ENCODE measurements around the gene SLC22A3. TPM values are rescaled to one million over a fixed set of nuclear protein-coding genes. Genes with fewer than 3 reads are reported as not detected.
"Not testable (repeated sequence)": the region's sequence is repeated elsewhere in the genome, so short reads cannot be mapped to it uniquely, and the experiment has no call there.

Gene SLC22A3
- total and polyA plus RNA-seq, 5 experiments from 2014 or later = not detected

DNA sequence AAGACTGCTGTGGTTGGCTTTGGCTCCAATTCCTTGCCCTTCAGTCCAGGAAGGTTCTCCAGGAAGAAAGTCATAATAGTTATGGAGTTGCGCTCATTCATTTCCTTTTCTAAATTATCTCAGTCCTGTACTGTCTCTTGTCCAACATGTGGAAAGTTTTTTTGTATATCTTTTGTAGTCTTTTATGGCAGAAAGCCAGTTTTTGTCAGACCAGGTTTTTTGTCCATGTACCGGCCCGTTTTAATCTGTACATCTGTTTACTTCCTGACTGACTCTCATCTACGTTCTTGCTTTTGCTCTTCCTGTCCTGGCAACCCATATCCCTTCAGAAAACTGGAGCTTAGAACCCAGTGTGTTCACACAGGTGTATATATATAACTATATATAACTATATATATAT, 127.9 kb downstream of the SLC22A3 start:
- H3K27ac Mint-ChIP-seq, POLR2A ChIA-PET, DNase-seq, H3K4me1 Mint-ChIP-seq, H3K27me3 Mint-ChIP-seq, ATAC-seq, H3K4me3 Mint-ChIP-seq: not testable (repeated sequence)
- peaks cover 0 to 16% (median 9%) of the 10 kb centered on the region in 9 donors for H3K9me3 Mint-ChIP-seq
- H3K36me3 Mint-ChIP-seq = peaks cover 4 to 15% (median 10%) of the 10 kb centered on the region in 3 donors

- peaks cover 10 to 24% (median 20%) of the 10 kb centered on the region in 3 donors for H3K36me3 Mint-ChIP-seq
- ATAC-seq, H3K27ac Mint-ChIP-seq, H3K4me3 Mint-ChIP-seq, DNase-seq, H3K27me3 Mint-ChIP-seq, H3K4me1 Mint-ChIP-seq: not testable (repeated sequence)
- POLR2A ChIA-PET = interaction anchor here (0.5 kb wide), 1 partner anchor 15 kb away, joined by 4 read pairs; no protein-coding TSS in a partner anchor
- H3K9me3 Mint-ChIP-seq = peaks cover 0 to 26% (median 14%) of the 10 kb centered on the region in 9 donors
These were observed 128.9 kb downstream of the SLC22A3 start for GRCh38 chr6:160477072-160477471.

DNA sequence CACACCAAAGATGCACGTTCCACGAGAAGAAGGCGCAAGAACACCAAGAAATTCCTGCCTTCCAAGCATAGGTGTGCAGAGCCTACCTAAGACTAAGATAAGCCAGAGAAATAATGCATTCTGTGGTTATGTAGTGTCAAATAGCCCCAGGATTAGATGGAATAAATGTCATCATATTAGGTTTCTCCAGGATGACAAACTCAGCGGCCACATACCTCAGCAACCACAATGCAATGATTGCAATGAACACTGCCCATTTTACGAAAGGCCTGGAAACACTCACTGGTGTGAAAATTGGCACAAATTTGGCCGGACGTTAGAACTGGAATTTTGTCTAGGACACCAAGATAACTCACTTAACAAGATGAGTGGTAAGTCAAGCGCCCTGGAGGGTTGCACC, 129.7 kb downstream of the SLC22A3 start:
- DNase-seq (no peak), ATAC-seq (no peak)
- POLR2A ChIA-PET = no interaction called here
- peaks cover 2 to 9% (median 7%) of the 10 kb centered on the region in 5 donors for H3K27me3 Mint-ChIP-seq
- H3K4me3 Mint-ChIP-seq = no peak overlapping the region
- peaks cover 17 to 32% (median 25%) of the 10 kb centered on the region in 3 donors for H3K36me3 Mint-ChIP-seq
- H3K9me3 Mint-ChIP-seq = peaks cover 0 to 32% (median 14%) of the 10 kb centered on the region in 9 donors
- H3K4me1 Mint-ChIP-seq = peaks cover 3 to 10% (median 5%) of the 10 kb centered on the region in 4 donors
- H3K27ac Mint-ChIP-seq = no peak overlapping the region

DNA sequence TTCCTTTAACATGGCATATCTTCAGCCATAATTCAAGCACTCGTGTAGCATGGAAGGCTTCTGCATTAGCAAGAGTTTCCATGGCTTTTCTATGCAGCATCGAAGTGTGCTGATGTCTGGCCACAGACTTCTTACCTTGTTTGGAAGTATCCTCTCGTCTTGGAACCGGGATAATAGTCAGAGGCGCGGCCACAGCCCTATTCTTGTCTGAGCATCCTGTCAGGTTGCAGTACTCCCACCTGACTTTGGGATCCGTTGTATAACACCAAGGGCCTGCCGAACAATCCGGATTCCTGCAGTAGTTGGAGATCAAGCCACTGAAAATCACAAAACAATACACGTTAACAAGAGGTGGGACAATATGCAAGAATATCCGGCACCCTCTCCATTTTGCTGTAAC, 138.9 kb downstream of the SLC22A3 start:
- DNase-seq = no peak
- Mint-ChIP-seq H3K36me3 (peaks cover 10 to 28% (median 19%) of the 10 kb centered on the region in 3 donors), H3K27me3 (no peaks in the 10 kb centered on the region), H3K4me3 (no peak overlapping the region), H3K4me1 (no peaks in the 10 kb centered on the region), H3K27ac (no peak overlapping the region), H3K9me3 (peaks cover 0 to 5% (median 0%) of the 10 kb centered on the region in 9 donors)
- POLR2A ChIA-PET = no interaction called here
- no peak for ATAC-seq

DNA sequence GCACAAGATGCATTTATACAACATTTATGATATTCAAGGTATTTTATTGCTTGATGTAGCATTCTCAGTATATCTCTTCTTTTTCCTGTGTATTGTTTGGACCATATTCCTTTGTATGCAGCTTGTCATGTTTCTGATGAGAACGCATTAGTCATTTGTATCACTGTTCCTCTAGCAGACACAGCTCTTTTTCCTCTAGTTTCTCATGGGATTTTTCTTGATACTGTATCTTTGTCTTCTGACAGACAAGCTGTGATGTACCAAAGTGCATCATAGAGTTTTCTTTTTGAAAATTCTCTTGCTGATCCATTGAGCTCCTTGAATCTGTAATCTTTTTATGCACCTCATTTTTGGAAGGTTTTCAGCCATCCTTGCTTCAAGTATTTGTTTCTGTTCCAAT, 140.9 kb downstream of the SLC22A3 start:
- H3K4me3 Mint-ChIP-seq = no peak overlapping the region
- peaks cover 5 to 18% (median 16%) of the 10 kb centered on the region in 3 donors for H3K36me3 Mint-ChIP-seq
- H3K27ac Mint-ChIP-seq = no peak overlapping the region
- no peaks in the 10 kb centered on the region for H3K4me1 Mint-ChIP-seq
- POLR2A ChIA-PET = no interaction called here
- no peaks in the 10 kb centered on the region for H3K27me3 Mint-ChIP-seq
- no peak for DNase-seq
- no peak for ATAC-seq
- no peaks in the 10 kb centered on the region for H3K9me3 Mint-ChIP-seq

DNA sequence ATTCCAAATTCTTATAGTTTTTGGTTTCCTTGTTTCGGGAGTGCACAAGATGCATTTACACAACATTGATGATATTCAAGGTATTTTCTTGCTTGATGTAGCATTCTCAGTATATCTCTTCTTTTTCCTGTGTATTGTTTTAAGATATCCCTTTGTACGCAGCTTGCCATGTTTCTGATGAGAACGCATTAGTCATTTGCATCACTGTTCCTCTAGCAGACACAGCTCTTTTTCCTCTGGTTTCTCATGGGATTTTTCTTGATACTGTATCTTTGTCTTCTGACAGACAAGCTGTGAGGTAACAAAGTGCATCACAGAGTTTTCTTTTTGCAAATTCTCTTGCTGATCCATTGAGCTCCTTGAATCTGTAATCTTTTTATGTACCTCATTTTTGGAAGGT, 146.4 kb downstream of the SLC22A3 start:
- no peaks in the 10 kb centered on the region for H3K4me1 Mint-ChIP-seq
- peaks cover 0 to 19% (median 2%) of the 10 kb centered on the region in 5 donors for H3K27me3 Mint-ChIP-seq
- POLR2A ChIA-PET = no interaction called here
- no peak overlapping the region for H3K27ac Mint-ChIP-seq
- no peak for ATAC-seq
- peaks cover 5 to 20% (median 17%) of the 10 kb centered on the region in 3 donors for H3K36me3 Mint-ChIP-seq
- H3K4me3 Mint-ChIP-seq = no peak overlapping the region
- DNase-seq = no peak
- no peaks in the 10 kb centered on the region for H3K9me3 Mint-ChIP-seq

- H3K36me3 Mint-ChIP-seq = peaks cover 13 to 36% (median 27%) of the 10 kb centered on the region in 3 donors
- POLR2A ChIA-PET = no interaction called here
- no peak for ATAC-seq
These were observed 152.5 kb downstream of the SLC22A3 start for GRCh38 chr6:160500639-160501038.

More at GRCh38 chr6:160500639-160501038, 152.5 kb downstream of the SLC22A3 start:
- H3K4me3 Mint-ChIP-seq = no peak overlapping the region
- no peak overlapping the region for H3K27ac Mint-ChIP-seq
- H3K4me1 Mint-ChIP-seq = no peaks in the 10 kb centered on the region
- peaks cover 0 to 19% (median 3%) of the 10 kb centered on the region in 5 donors for H3K27me3 Mint-ChIP-seq
- H3K9me3 Mint-ChIP-seq = peaks cover 0 to 20% (median 13%) of the 10 kb centered on the region in 9 donors
- no peak for DNase-seq

Other genes starting within 250 kb of the SLC22A3 start
- 1 to 10 TPM; 1.5 to 2.3 TPM for gene SLC22A1, start 226.6 kb upstream of the SLC22A3 start, total RNA-seq
- under 1 TPM in 1 of 3 donors, not detected in 2; 0.18 TPM for gene SLC22A1, start 226.6 kb upstream of the SLC22A3 start, polyA plus RNA-seq
- not detected for gene SLC22A2, start 89.6 kb upstream of the SLC22A3 start, total RNA-seq
- not detected for gene SLC22A2, start 89.6 kb upstream of the SLC22A3 start, polyA plus RNA-seq

Measured in naive thymus-derived CD8-positive, alpha-beta T cell (primary cell).